NCI-H510A treated with DMSO at 0.1 percent for 48 hours (cell line): ENCODE data around the gene TDRD9.

Source experiments
- DNase-seq: peaks from one replicate; lab custom pipeline; 2025; lab: John Stamatoyannopoulos, UW

The TDRD9 gene

GRCh38 chr14:103989964-103990363 is 61.7 kb downstream of the TDRD9 start:
- DNase-seq = no peak

- no peak for DNase-seq
Observed at GRCh38 chr14:103994535-103995184, 66.4 kb downstream of the TDRD9 start.

- DNase-seq = no peak
Observed at GRCh38 chr14:103995876-103996275, 67.6 kb downstream of the TDRD9 start.

GRCh38 chr14:103997391-103997790 is 69.1 kb downstream of the TDRD9 start:
- no peak for DNase-seq

GRCh38 chr14:103998027-103998426 is 69.8 kb downstream of the TDRD9 start:
- DNase-seq = no peak

- DNase-seq = no peak
Observed at GRCh38 chr14:103999795-104000440, 71.7 kb downstream of the TDRD9 start.

- no peak for DNase-seq
Observed at GRCh38 chr14:104001003-104001402, 72.7 kb downstream of the TDRD9 start.

GRCh38 chr14:104003616-104004015 is 75.4 kb downstream of the TDRD9 start:
- DNase-seq = no peak

- DNase-seq = no peak
Observed at GRCh38 chr14:104004849-104005248, 76.6 kb downstream of the TDRD9 start.

- DNase-seq = no peak
Observed at GRCh38 chr14:104005489-104005888, 77.2 kb downstream of the TDRD9 start.

- no peak for DNase-seq
Observed at GRCh38 chr14:104007121-104007520, 78.9 kb downstream of the TDRD9 start.

GRCh38 chr14:104009297-104009696 is 81.0 kb downstream of the TDRD9 start:
- DNase-seq = no peak

GRCh38 chr14:104011824-104012517 is 83.7 kb downstream of the TDRD9 start:
- DNase-seq = no peak

GRCh38 chr14:104014764-104015163 is 86.5 kb downstream of the TDRD9 start:
- DNase-seq = no peak

- DNase-seq = no peak
Observed at GRCh38 chr14:104016873-104017650, 88.8 kb downstream of the TDRD9 start.

GRCh38 chr14:104019029-104019428 is 90.8 kb downstream of the TDRD9 start:
- DNase-seq = no peak

GRCh38 chr14:104019806-104020205 is 91.5 kb downstream of the TDRD9 start:
- no peak for DNase-seq

- DNase-seq = no peak
Observed at GRCh38 chr14:104020471-104020870, 92.2 kb downstream of the TDRD9 start.

GRCh38 chr14:104023325-104024055 is 95.2 kb downstream of the TDRD9 start:
- DNase-seq = no peak

- DNase-seq = no peak
Observed at GRCh38 chr14:104025534-104025933, 97.3 kb downstream of the TDRD9 start.

GRCh38 chr14:104026024-104026423 is 97.8 kb downstream of the TDRD9 start:
- no peak for DNase-seq

GRCh38 chr14:104030958-104031357 is 102.7 kb downstream of the TDRD9 start:
- DNase-seq = peak; percentile 34
